ENCODE results near the gene DACT2. TPM values are rescaled to one million over a fixed set of nuclear protein-coding genes. Genes with fewer than 3 reads are reported as not detected.

The DACT2 gene
- total RNA-seq, 1 experiment from 2014 or later: 4.9 TPM

DNA sequence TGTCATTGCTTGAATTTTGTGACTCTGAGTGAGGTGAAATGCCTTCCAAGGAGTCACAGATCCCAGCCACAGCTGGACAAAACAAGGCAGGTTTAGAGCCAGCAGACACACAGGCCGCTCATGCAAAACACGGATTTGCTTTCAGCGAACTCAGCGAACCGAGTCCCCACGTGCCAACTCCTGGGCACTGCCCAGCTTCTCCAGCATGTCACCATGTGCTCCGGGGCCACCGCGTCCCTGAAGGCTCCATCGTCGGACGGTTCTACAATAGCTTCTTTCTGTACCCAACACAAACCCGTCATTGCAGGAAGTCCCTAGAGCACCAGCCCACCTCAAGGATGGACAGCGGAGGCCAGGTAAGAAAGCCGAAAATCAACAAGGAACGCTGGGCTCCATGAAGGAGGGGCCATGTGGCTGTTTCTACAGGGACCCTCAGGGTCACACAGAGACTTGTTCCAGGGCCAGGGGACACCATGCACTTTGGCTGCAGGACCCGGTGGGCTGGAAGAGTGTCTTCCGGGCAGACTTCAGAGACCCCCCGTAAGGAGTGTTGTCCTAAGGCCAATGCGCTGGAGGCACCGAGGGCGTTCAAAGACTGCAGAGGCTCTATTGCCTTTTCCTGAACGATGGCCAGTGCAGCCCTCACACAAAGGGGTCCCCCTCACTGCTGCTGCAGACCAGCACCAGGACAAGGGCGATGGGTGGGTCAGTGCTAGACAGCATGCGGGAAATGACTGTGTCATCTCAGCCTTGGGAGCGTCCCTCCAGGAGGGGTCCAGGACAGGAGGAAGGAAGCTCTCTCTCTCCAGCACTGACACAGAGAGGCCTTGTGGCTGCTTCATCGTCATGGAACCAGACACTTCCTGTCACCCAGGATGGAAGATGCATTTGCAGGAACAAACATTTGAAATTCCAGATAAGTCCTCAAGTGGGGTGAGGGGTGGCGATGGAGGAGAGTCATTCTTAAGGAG, 19.8 kb downstream of the DACT2 start:
- Mint-ChIP-seq H3K36me3 (no peaks in the 10 kb centered on the region), H3K27me3 (ENCODE audit: low read depth) (peaks cover 16% of the 10 kb centered on the region), H3K27ac (no peak overlapping the region), H3K4me3 (no peak overlapping the region), H3K9me3 (no peaks in the 10 kb centered on the region), H3K4me1 (peaks cover 29% of the 10 kb centered on the region)
- ATAC-seq: no peak
- ChIA-PET CTCF (no interaction called here), POLR2A (no interaction called here)
- TF ChIP-seq, protein P1, sequence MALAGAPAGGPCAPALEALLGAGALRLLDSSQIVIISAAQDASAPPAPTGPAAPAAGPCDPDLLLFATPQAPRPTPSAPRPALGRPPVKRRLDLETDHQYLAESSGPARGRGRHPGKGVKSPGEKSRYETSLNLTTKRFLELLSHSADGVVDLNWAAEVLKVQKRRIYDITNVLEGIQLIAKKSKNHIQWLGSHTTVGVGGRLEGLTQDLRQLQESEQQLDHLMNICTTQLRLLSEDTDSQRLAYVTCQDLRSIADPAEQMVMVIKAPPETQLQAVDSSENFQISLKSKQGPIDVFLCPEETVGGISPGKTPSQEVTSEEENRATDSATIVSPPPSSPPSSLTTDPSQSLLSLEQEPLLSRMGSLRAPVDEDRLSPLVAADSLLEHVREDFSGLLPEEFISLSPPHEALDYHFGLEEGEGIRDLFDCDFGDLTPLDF (CRISPR knock-in tag; IDR thresholded peaks at IDR 0.05): no peak
- TF ChIP-seq SMAD3 (CRISPR knock-in tag; IDR thresholded peaks at IDR 0.05; ENCODE audit: borderline replicate concordance) (no peak), RELA (CRISPR knock-in tag; IDR thresholded peaks at IDR 0.05; ENCODE audit: borderline replicate concordance) (no peak), NFE2L1 (CRISPR knock-in tag; IDR thresholded peaks at IDR 0.05) (no peak), SMAD4 (CRISPR knock-in tag; IDR thresholded peaks at IDR 0.05) (no peak), MXD4 (CRISPR knock-in tag; IDR thresholded peaks at IDR 0.05; ENCODE audit: borderline replicate concordance) (no peak), GRHL2 (CRISPR knock-in tag; IDR thresholded peaks at IDR 0.05; ENCODE audit: insufficient replicate concordance, severe bottlenecking) (no peak)
- TF ChIP-seq, protein P2, sequence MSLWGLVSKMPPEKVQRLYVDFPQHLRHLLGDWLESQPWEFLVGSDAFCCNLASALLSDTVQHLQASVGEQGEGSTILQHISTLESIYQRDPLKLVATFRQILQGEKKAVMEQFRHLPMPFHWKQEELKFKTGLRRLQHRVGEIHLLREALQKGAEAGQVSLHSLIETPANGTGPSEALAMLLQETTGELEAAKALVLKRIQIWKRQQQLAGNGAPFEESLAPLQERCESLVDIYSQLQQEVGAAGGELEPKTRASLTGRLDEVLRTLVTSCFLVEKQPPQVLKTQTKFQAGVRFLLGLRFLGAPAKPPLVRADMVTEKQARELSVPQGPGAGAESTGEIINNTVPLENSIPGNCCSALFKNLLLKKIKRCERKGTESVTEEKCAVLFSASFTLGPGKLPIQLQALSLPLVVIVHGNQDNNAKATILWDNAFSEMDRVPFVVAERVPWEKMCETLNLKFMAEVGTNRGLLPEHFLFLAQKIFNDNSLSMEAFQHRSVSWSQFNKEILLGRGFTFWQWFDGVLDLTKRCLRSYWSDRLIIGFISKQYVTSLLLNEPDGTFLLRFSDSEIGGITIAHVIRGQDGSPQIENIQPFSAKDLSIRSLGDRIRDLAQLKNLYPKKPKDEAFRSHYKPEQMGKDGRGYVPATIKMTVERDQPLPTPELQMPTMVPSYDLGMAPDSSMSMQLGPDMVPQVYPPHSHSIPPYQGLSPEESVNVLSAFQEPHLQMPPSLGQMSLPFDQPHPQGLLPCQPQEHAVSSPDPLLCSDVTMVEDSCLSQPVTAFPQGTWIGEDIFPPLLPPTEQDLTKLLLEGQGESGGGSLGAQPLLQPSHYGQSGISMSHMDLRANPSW (CRISPR knock-in tag; conservative IDR thresholded peaks at IDR 0.05; ENCODE audit: low read depth): no peak
- DNase-seq (ENCODE audit: low spot score): no peak

DNA sequence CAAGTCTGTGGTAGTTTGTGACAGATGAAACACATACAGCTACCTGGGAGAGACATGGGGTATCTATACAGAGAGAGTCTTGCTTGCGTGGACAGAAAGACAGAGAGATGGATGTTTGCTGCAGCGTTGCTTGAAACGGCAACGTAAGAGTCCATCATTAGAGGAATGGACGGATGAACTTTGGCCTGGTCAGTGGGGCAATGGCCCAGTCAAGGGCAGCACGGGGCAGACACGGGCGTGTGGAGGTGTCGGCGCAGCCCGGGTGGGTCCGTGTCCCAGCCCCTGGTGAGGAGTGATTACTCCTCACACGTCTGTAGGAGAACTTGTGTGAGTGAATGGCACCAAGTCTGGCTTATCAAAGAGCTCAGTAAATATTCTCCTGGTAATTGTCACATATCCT, 21.9 kb downstream of the DACT2 start:
- no peak overlapping the region for H3K4me3 Mint-ChIP-seq
- ChIA-PET POLR2A (no interaction called here), CTCF (no interaction called here)
- peaks cover 16% of the 10 kb centered on the region for H3K27me3 Mint-ChIP-seq (ENCODE audit: low read depth)
- ATAC-seq (no peak), DNase-seq (ENCODE audit: low spot score) (no peak)
- no peaks in the 10 kb centered on the region for H3K36me3 Mint-ChIP-seq
- peaks cover 21% of the 10 kb centered on the region for H3K4me1 Mint-ChIP-seq
- TF ChIP-seq, protein P3, sequence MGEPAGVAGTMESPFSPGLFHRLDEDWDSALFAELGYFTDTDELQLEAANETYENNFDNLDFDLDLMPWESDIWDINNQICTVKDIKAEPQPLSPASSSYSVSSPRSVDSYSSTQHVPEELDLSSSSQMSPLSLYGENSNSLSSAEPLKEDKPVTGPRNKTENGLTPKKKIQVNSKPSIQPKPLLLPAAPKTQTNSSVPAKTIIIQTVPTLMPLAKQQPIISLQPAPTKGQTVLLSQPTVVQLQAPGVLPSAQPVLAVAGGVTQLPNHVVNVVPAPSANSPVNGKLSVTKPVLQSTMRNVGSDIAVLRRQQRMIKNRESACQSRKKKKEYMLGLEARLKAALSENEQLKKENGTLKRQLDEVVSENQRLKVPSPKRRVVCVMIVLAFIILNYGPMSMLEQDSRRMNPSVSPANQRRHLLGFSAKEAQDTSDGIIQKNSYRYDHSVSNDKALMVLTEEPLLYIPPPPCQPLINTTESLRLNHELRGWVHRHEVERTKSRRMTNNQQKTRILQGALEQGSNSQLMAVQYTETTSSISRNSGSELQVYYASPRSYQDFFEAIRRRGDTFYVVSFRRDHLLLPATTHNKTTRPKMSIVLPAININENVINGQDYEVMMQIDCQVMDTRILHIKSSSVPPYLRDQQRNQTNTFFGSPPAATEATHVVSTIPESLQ (CRISPR knock-in tag; IDR thresholded peaks at IDR 0.05): no peak
- TF ChIP-seq CREB1 (CRISPR knock-in tag; IDR thresholded peaks at IDR 0.05) (no peak), SMAD4 (CRISPR knock-in tag; IDR thresholded peaks at IDR 0.05) (no peak), JUN (CRISPR knock-in tag; IDR thresholded peaks at IDR 0.05) (no peak), TP53 (CRISPR knock-in tag; IDR thresholded peaks at IDR 0.05) (no peak), NFATC4 (CRISPR knock-in tag; IDR thresholded peaks at IDR 0.05) (no peak)
- TF ChIP-seq, protein P4, sequence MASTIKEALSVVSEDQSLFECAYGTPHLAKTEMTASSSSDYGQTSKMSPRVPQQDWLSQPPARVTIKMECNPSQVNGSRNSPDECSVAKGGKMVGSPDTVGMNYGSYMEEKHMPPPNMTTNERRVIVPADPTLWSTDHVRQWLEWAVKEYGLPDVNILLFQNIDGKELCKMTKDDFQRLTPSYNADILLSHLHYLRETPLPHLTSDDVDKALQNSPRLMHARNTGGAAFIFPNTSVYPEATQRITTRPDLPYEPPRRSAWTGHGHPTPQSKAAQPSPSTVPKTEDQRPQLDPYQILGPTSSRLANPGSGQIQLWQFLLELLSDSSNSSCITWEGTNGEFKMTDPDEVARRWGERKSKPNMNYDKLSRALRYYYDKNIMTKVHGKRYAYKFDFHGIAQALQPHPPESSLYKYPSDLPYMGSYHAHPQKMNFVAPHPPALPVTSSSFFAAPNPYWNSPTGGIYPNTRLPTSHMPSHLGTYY (CRISPR knock-in tag; IDR thresholded peaks at IDR 0.05): no peak
- H3K27ac Mint-ChIP-seq: no peak overlapping the region
- no peaks in the 10 kb centered on the region for H3K9me3 Mint-ChIP-seq

DNA sequence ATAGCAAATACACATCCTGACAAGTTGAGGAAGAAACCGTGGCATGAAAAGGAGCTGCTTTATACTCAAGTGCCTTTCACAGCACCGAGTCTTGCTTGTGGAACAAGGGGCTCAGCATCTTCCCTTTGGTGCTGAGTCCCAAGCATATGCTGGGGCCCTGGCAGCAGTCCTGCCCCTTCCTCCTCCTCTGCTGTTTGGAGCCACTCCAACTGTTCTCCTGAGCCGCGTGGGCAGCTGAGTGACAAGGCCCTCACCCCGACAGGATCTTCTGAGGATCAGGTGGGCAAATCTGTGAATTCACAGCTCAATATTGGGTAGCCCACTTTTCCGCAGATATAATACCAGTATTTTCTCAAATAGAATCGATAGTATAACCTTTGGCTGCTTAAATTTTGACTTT, 24.7 kb downstream of the DACT2 start:
- POLR2A ChIA-PET: no interaction called here
- Mint-ChIP-seq H3K4me1 (no peaks in the 10 kb centered on the region), H3K27ac (no peak overlapping the region), H3K4me3 (no peak overlapping the region), H3K36me3 (peaks cover under 1% of the 10 kb centered on the region), H3K9me3 (peaks cover under 1% of the 10 kb centered on the region; the same call in 1 of the 2 replicates), H3K27me3 (ENCODE audit: low read depth) (peaks cover 1% of the 10 kb centered on the region; the same call in 1 of the 2 replicates)
- CTCF ChIA-PET: no interaction called here
- no peak for ATAC-seq
- no peak for DNase-seq (ENCODE audit: low spot score)
- TF ChIP-seq ZNF219 (CRISPR knock-in tag; IDR thresholded peaks at IDR 0.05; ENCODE audit: borderline replicate concordance) (no peak), ZBTB21 (CRISPR knock-in tag; IDR thresholded peaks at IDR 0.05; ENCODE audit: borderline replicate concordance) (no peak), MYBL2 (CRISPR knock-in tag; IDR thresholded peaks at IDR 0.05) (no peak)
- TF ChIP-seq, protein P5, sequence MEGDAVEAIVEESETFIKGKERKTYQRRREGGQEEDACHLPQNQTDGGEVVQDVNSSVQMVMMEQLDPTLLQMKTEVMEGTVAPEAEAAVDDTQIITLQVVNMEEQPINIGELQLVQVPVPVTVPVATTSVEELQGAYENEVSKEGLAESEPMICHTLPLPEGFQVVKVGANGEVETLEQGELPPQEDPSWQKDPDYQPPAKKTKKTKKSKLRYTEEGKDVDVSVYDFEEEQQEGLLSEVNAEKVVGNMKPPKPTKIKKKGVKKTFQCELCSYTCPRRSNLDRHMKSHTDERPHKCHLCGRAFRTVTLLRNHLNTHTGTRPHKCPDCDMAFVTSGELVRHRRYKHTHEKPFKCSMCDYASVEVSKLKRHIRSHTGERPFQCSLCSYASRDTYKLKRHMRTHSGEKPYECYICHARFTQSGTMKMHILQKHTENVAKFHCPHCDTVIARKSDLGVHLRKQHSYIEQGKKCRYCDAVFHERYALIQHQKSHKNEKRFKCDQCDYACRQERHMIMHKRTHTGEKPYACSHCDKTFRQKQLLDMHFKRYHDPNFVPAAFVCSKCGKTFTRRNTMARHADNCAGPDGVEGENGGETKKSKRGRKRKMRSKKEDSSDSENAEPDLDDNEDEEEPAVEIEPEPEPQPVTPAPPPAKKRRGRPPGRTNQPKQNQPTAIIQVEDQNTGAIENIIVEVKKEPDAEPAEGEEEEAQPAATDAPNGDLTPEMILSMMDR (IDR thresholded peaks at IDR 0.05): no peak
- TF ChIP-seq, protein P3 (CRISPR knock-in tag; IDR thresholded peaks at IDR 0.05): no peak
